A172 (cell line): ENCODE measurements around the gene SEPTIN11. TPM values are rescaled to one million over a fixed set of nuclear protein-coding genes. Genes with fewer than 3 reads are reported as not detected.

ENCODE experiments used
- DNase-seq: peaks from one replicate; pipeline ENCODE4 v3.0.0-alpha.2; 2015; ENCODE audit warnings: low spot score
- total RNA-seq: library from RNA; depleted of rRNA; stranded (reverse); fragments of >200 nt; shearing (Covaris generic); gene quantifications from 2 replicates; pipeline ENCODE4 v1.2.3, GENCODE V29; 2014; rRNA removed

SEPTIN11 gene
- total RNA-seq: 72.5 and 73.5 TPM in 2 replicates

DNA sequence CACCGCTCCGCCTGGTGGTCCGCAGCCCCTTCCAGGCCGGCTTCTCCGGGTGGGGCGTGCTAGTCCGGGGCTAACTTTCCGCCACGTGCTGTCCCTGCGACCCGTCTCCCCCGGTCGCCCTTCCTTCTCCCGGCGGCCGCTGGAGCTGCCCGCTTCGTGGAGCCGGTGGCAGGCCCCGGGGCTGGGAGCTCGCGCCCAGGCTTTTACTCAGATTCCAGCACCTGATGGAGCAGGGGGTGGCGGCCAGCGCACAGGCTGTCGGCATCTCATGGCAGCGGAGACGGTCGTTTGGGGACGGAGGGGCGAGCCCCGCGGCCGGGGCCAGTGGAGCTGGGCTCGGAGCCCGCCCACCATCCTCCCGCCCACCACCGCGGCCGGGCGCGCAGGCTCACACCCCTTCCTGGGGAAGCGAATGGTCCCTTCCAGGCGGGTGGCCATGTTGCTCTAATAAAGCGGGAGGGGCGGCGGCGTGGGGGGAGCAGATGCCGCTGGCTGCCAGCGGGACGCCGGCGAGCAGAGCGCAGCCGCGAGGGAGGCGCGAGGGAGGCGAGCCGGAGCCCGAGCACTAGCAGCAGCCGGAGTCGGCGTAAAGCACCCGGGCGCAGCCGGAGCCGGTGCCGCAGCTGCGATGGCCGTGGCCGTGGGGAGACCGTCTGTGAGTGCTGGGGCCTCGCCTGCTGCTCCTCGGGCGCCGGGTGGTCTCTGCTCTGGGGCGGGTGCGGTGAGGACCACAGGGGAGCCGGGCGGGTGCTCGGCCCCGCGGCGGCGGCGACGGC lies at the start of gene SEPTIN11:
SEPTIN11 (plus strand) TSS at position 477 of the 776 bp plus-strand sequence; CDS start at position 629, 152 bp downstream.
- peak; percentile 71 for DNase-seq

DNA sequence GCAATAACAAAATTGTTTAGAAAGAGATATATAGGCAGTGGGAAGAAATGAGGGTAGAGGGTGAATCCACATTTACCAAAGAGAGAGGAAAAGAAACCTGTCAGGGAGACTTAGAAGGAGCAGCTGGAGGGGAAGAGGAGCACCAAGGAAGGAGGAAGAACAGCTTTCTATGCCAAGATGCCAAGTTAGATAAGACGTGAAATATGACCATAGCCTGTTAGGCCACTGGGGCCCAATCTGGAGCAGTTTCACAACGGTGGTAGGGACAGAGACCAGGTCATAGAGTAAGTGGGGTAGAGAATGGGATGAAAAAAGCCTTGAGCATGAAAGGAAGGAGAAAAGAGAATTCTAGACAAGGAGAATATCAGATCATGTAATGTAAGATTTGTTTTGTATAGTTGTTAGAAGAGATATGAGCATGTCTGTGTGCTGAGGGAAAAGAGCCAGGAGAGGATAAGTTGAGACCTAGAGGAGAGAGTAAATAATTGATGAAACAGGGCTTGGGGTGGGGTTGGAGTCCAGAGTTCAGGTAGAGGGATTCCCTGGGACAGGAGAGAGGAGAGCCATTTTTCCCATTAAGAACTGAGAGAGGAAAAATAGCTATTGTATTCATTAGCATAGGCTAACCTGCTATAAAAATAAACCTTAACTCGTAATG lies 47.2 kb upstream of the SEPTIN11 start:
- DNase-seq: no peak

DNA sequence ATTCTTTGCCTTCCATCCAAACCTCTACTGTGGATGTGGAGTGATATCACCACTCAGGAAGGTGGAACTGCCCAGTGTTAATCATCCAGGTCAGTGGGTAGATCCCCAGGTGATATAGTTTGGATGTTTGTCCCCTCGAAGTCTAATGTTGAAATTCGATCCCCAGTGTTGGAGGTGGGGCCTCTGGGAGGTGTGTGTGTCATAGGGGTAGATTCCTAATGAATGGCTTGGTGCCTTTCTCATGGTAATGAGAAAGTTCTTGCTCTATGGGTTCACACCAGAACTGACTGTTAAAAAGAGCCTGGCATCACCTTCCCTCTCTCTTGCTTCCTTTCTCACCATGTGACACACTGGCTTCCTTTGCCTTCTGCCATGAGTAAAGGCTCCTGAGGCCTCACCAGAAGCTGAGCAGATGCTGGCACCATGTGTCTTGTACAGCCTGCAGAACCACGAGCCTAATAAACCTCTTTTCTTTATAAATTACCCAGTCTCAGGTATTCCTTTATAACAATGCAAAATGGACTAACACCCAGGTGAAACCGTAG lies 44.8 kb upstream of the SEPTIN11 start:
- DNase-seq: no peak

DNA sequence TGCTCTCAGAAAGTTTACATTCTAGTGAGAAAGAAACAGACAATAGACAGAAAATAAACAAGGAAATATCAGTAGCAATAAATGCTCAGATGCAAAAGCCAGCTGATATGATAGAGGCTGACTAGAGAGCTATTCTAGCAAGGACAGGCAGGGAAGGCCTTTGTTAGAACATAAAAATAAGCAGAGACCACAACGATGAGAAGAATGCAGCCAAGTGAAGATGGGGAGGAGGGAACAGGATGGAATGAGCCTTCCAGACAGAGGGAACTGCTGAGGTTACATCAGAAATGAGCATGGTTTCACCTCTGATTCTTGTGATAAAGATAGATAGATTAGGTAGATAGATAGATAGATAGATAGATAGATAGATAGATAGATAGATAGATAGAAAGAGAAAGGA lies 44.0 kb upstream of the SEPTIN11 start:
- no peak for DNase-seq

DNA sequence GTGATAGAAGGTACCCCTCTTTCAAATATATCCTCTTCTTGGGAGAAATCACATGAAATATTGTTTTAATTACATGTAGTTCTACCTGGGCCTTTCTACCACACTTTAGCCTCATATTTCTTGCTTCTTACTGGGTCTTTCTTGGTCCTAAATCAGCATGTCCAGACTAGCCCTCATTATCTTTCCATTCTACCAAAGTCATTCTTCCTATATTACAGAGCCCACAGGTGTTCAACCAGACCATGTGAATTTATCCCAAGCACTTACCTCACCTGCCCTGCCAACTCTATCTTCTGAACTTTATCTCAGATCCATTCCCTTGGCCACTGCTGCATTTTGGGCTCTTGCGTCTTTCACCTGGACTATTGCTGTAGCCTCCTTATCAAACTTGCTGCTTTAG lies 39.8 kb upstream of the SEPTIN11 start:
- DNase-seq: no peak

DNA sequence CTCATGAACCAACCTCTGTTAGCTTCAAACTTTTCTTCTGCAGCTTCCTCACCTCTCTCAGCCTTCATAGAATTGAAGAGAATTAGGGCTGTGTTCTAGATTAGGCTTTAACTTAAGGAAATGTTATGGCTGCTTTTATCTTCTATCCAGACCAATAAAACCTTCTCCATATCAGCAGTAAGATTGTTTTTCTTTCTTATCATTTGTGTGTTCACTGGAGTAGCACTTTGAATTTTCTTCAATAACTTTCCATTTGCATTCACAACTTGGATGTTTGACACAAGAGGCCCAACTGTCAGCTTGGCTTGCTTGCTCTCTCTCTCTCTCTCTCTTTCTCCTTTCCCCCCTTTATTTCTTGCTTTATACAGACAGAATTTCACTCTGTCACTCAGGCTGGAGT lies 28.8 kb upstream of the SEPTIN11 start:
- no peak for DNase-seq

DNA sequence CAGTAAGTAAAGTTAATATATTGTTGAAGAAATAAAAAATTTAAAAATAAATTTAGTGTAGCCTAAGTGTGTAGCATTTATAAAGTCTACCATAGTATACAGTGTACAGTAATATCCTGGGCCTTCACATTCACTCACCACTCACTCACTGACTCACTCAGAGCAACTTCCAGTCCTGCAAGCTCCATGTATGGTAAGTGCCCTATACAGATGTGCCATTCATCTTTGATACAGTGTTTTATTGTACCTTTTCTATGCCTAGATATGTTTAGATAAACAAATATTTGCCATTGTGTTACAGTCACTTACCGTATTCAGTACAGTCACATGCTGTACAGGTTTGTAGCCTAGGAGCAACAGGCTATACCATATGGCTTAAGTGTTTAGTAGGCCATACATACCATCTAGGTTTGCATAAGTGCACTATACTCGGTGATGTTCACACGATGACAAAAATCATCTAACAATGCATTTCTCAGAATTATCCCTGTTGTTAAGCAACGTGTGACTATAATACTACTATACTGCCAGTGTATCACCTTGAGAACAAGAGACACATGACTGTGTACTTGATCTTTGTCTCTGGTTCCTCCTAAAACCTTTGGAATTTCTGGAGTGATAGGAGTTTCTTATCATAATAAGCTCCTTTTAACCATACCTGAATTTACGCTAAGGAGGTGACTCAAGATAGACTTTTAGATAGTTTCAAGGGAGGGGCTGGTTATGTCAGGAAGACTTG lies 25.8 kb upstream of the SEPTIN11 start:
- DNase-seq: no peak

DNA sequence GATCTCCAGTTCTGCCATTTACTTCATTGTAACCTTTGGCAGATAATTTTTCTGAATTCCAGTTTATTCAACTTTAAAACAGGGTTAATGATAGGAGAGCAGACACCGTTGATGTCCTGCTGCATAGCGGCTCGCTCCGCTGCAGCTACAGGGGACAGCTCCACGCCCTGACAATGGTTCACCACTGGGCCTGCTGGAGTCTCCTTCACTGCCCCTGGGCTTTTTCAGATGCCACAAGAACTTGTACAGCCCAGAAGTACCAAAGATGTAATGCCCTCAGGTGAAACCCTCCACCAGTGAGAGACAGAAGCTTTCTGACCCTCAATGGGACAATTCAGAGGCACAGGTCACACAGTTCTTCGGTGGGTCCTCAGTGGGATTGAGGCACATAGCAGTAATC lies 22.7 kb upstream of the SEPTIN11 start:
- DNase-seq: no peak

DNA sequence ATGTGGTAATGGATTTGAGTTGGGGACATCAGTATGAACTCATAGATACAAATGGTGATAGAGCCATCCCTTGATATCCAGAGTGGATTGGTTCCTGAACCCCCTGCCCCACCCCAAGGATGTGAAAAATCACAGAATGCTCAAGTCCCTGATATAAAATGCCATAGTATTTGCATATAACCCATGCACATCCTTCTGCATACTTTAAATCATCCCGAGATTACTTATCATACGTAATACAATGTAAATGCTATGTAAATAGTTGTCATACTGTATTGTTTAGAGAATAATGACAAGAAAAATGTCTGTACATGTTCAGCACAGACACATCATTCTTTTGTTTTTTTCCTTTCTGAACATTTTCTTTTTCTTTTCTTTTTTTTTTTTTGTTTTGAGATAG lies 18.9 kb upstream of the SEPTIN11 start:
- DNase-seq: no peak

DNA sequence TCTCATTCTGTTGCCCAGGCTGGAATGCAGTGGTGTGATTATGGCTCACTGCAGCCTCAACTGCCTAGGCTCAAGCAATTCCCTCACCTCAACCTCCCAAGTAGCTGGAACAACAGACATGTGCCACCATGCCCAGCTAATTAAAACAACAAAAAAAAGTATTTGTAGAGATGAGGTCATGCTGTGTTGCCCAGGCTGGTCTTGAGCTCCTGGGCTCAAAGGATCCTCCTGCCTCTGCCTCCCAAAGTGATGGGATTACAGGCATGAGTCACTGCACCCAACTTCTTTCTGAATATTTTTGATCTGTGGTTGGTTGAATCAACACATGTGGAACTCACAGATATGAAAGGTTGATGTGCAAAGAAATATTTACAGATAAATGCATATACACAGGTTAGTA lies 18.5 kb upstream of the SEPTIN11 start:
- no peak for DNase-seq

DNA sequence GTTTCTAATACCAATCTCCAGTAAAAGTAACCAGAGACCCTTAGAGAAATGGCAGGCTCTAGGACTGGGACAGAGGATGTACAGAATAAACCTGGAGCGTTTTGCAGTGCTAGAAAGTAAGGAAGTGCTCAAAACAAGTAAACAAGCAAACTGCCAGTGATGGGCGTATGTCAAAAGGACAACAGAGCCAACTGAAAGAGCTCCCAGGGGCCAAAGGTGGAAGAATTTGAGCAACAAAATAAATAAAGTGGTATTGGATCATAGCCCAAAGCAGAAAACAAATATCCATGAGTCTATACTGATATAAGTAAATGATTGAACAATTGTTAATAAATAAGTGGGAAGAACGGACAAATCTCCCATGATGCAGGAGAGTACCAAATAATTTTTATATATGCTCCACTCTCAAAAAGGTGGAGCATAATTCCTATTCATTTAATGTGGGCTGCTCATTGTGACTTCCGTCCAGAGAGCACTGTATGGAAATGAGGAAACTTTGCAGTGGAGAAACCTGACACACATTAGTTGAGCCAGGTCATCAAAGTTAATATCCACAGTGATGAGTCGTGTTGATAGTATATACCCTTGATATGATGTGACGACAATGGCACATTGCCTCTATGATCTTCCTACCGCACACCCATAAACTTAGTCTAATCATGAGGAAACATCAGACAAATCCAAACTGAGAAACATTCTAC lies 17.8 kb upstream of the SEPTIN11 start:
- DNase-seq: no peak

DNA sequence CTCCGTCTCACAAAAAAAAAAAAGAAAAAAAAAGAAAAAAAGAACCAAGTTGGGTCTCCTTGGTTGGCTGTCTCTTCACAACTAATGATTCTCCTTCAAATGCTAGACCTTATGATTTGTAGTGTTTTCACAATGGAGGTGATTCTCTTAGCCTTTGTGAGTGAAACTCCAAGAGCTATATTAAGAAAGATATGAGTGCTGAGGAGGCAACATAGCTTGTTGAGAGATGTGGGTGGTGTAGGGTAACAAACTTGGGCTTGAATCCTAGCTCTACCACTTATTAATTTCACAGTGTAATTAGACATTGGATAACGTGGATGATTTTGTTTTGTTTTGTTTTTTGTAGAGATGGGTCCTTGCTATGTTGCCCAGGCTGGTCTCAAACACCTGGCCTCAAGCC lies 10.4 kb upstream of the SEPTIN11 start:
- no peak for DNase-seq

DNA sequence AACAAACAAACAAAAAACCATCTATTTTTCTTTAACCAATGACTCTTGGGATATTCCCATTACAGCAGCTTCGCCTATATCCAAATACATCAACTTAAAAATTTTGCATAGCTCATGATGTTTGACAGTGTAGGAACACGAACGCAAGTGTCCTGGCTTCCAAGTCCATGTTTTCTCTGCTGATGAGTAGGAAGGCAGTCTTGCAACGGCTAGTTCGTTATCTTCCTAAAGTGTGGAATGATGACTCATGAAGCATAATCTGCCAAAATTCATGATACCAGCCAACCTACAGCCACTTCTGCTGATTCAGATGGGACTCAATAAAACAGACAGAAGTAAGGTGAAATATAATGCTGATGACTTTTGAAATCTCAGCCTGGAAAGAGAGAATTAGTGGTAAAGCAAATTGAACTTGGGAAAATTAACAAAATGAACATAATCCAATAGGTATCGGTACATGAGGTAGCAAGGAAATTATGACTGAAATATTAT lies 6.4 kb upstream of the SEPTIN11 start:
- peak; percentile 73 for DNase-seq

DNA sequence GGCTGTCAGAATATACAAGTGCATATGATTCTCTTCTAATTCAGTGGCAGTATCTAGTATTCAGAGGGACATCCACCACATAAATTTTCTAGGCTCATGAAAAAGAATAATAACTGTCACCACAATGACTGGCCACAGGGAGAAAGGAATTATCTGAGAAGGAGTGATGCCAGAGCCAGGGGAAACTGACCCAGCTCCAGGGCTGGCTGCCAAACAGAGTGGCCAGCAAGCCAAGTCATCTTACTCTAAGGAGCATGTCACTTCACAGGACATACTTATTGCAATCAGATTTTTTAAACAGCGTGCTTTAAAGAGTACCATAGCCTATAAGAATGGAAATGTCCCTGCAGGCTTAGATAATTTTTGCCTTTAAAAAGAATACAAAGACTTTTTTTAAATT lies 5.8 kb upstream of the SEPTIN11 start:
- peak; percentile 23 for DNase-seq

DNA sequence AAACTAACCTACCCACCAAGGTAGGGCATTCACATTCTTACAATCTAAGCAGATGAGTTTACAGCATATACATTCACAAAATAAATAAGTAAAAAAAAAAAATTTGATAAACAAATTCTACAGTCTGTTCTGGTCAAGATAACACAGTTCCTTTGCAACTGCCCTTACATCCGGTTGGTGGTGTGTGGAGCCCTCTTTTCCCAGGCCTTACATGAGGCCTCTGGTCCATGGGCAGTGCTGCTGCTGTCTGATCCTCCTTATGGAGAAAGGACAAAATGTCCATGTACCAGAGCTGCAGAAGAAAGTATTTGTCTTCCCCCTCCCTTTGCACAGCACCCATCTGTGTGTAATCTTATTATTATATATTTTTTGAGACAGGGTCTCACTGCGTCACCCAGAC lies 2.2 kb upstream of the SEPTIN11 start:
- no peak for DNase-seq

DNA sequence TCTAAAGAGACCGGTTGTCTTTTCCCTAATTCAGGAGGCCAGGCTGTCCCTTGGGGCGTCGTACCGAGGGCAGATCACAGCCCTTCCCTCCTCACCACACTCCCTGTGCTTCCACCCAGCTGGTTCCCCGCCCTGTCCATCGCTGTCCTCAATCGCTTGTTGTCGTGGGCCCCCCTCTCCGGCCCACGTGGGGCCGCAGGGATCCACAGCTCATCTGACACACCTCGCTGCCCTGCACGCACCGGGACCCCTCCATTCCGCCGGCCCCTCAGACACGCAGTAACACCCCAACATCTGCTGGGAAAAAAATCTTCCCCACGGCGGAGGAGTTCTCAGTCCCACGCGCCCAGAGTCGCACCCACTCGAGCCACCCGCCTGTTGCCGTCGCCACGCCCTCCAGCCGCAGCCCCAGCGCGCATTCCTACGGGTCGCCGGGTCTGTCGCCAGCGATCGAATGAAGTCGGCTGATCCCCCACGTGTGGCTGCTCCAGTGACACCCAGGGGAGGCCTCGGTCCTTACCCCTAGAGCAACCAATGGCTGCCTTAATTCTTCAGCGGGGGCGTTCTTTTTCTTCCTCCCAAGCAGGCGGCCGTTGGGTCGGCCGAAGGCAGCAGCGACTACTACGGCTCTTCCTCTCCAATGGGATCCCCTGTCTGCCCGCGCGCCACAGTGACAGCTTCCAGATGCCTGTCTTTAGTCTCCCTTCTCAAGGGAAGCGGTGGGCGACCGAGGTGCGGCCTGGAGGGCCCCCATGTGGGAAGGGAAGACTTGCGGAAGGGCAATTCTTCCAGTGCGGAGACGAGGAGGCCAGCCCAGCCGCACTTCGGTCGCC lies 893 bp upstream of the SEPTIN11 start:
- peak; percentile 44 for DNase-seq

DNA sequence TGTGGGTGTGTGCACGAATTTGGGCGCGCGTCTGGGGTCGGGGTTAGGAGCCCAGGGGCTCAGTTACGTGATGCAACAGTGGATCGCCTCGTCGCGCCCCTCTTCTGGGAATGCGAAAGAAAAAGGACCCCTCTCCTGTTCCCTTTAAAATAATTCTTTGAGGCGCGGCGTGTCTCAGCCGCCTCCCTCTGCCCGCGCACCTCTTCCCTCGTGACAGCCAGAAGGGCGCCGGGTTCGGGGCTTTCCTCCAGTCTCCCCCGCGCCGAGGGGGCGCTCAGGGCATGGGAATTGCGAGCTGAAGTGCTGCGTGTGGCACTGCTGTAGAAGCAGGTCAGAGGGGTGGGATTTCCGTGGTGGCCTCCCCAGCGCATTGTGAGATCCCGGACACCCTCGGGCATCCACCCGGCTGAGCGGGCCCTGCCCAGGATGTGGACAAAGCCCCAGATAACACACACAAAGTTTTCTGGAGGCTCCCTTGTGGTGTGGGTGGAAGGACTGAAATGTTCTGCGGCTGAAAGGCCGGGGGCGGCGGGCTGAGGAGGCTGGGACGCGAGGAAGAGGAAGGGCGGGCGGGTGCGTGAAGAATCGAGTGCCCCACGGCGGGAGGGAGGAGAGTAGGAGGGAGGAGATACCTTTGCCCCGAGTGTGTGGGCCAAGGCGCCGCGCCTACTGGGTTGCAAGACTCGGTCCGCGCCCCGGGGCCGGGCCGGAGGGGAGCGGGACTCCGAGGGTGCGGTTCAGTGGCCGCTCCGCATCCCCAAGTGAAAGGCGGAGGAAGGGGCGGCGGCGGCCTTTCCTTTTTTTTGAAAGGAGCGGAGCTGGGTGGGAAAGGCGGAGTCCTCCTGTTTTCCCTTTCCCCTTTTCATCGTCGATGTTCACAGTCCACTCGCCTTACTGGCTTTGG lies 752 bp downstream of the SEPTIN11 start:
- peak; percentile 8 for DNase-seq

DNA sequence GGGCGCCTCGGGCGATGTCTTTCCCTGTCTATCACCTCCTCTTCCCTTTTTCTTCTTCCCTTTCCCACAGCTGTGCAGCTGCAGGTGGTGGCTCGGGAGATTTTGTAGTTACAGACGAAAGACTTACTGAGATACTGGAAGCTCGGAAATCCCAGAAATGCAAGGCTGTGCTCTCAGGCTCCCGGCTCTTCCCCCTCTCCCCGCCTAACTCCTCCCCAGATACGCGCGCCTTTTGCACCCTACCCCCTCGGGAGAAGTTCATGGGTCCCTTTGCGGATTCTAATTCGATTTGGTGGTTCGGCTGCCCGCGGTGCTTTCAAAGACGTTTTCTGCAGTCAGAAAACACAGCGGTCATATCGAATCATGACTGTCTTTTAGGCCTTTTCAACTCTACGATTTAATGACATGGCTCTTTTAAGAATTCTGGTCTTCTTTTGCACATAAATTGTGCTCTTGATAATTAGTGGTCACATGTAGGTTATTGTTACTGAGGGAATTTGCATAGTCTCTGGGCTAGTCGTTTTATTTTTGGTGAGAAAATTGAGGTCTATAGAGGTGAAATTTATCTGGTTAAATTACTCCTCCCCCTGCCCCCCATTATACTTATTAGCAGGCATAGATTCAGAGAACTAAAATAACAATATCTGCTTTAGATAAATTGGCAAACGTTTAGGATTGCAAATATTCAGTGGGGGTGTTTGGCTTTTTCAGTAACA lies 1.6 kb downstream of the SEPTIN11 start:
- peak; percentile 8 for DNase-seq

DNA sequence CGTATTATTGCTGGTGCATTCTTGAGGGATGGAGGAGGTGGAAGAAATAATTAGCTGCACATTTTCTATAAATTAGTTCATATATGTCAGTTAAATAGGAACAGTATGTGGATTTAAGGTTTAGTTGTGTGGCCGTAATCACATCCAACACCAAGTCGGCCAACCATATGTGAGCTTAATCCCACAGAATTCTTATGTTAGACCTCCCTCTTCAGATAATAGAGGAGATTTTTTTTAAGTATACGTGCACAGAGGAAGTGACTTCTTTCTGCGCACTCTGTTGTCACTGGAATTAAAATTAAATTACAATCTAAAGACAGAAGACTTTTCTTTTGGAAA lies 2.1 kb downstream of the SEPTIN11 start:
- DNase-seq: no peak
